Measurements from ENCODE around the gene STYXL2.

STYXL2 gene

GRCh38 chr1:167081594-167082156, 12.2 kb upstream of the STYXL2 start:
- no peak for DNase-seq

GRCh38 chr1:167082511-167083027, 11.3 kb upstream of the STYXL2 start:
- no peak for DNase-seq

GRCh38 chr1:167083066-167083665, 10.7 kb upstream of the STYXL2 start:
- DNase-seq, result no peak

- no peak for DNase-seq
Observed at GRCh38 chr1:167083871-167084270, 10.0 kb upstream of the STYXL2 start.

- DNase-seq, result no peak
Observed at GRCh38 chr1:167084757-167085156, 9.1 kb upstream of the STYXL2 start.

- no peak for DNase-seq
Observed at GRCh38 chr1:167086033-167086432, 7.8 kb upstream of the STYXL2 start.

GRCh38 chr1:167086768-167087167, 7.1 kb upstream of the STYXL2 start:
- DNase-seq, result no peak

GRCh38 chr1:167088746-167089417, 5.0 kb upstream of the STYXL2 start:
- no peak for DNase-seq

- DNase-seq, result no peak
Observed at GRCh38 chr1:167089939-167090313, 3.9 kb upstream of the STYXL2 start.

GRCh38 chr1:167090314-167090942, 3.4 kb upstream of the STYXL2 start, which contains the start of gene GPA33:
TSS of gene GPA33 (minus strand) at chr1:167090377. CDS start at chr1:167090287, 90 bp downstream.
- DNase-seq, result no peak

- DNase-seq, result no peak
Observed at GRCh38 chr1:167092653-167093052, 1.2 kb upstream of the STYXL2 start.

- no peak for DNase-seq
Observed at GRCh38 chr1:167094690-167095089, 815 bp downstream of the STYXL2 start.

GRCh38 chr1:167095368-167095767, 1.5 kb downstream of the STYXL2 start:
- no peak for DNase-seq

GRCh38 chr1:167099851-167100250, 6.0 kb downstream of the STYXL2 start:
- no peak for DNase-seq

GRCh38 chr1:167100730-167101129, 6.9 kb downstream of the STYXL2 start:
- DNase-seq, result no peak

GRCh38 chr1:167101754-167102153, 7.9 kb downstream of the STYXL2 start:
- DNase-seq, result no peak

- DNase-seq, result no peak
Observed at GRCh38 chr1:167102906-167103573, 9.2 kb downstream of the STYXL2 start.

- no peak for DNase-seq
Observed at GRCh38 chr1:167104256-167104633, 10.4 kb downstream of the STYXL2 start.

GRCh38 chr1:167105271-167106118, 11.6 kb downstream of the STYXL2 start:
- DNase-seq, result no peak

- DNase-seq, result no peak
Observed at GRCh38 chr1:167106119-167106461, 12.2 kb downstream of the STYXL2 start.

GRCh38 chr1:167107456-167107855, 13.6 kb downstream of the STYXL2 start:
- no peak for DNase-seq

GRCh38 chr1:167109125-167109524, 15.2 kb downstream of the STYXL2 start:
- no peak for DNase-seq
